Neural crest cell (in vitro differentiated cells): Measurements from ENCODE around the gene PLCXD3. TPM values are rescaled to one million over a fixed set of nuclear protein-coding genes. Genes with fewer than 3 reads are reported as not detected.

ENCODE experiments used
- DNase-seq: peaks from one replicate; pipeline ENCODE4 v3.0.0; 2021; ENCODE audit warnings: low read depth, mixed read lengths, low spot score
- H3K27ac Mint-ChIP-seq: one replicate; pipeline ENCODE4 v1.8.0; 2021; ENCODE audit warnings: mild to moderate bottlenecking, mixed read lengths; ENCODE audit not compliant: unreplicated experiment
- H3K27me3 Mint-ChIP-seq: 2 replicates; pipeline ENCODE4 v1.8.0; 2021; ENCODE audit warnings: low read depth, mild to moderate bottlenecking, mixed read lengths
- H3K36me3 Mint-ChIP-seq: 2 replicates; pipeline ENCODE4 v1.8.0; 2021; ENCODE audit warnings: low read depth, mild to moderate bottlenecking, mixed read lengths
- H3K4me1 Mint-ChIP-seq: 2 replicates; pipeline ENCODE4 v1.8.0; 2021; ENCODE audit warnings: mixed read lengths
- H3K4me3 Mint-ChIP-seq: one replicate; pipeline ENCODE4 v1.8.0; 2021; ENCODE audit warnings: mild to moderate bottlenecking, mixed read lengths
- H3K9me3 Mint-ChIP-seq: 2 replicates; pipeline ENCODE4 v1.8.0; 2021; ENCODE audit warnings: mixed read lengths
- total RNA-seq: library from RNA; stranded (reverse); gene quantifications from 2 replicates; pipeline ENCODE4 v1.2.1, GENCODE V29; 2021
- TF ChIP-seq, protein P1 (sequence below): fragments of 200-600 bp; sonication (generic); conservative IDR thresholded peaks from 2 replicates; pipeline ENCODE4 v1.5.0; 2021; ENCODE audit warnings: antibody characterized with exemption, mild to moderate bottlenecking

PLCXD3 gene
- total RNA-seq, 1 donor from 2014 or later, result 0.07 TPM

DNA sequence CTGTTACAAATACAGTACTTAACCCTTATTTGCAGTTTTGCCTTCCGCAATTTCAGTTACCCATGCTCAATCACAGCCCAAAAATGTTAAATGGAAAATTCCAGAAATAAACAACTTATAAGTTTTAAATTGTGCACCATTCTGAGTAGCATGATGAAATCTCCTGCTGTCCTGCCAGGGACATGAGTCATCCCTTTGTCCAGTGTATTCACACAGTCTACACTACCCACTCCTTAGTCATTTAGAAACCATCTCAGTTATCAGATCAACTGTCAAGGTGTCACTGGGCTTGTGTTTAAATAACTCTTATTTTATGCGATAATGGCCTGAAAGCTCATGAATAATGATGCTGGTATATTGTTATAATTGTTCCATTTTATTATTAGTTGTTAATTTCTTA, 95.8 kb downstream of the PLCXD3 start:
- TF ChIP-seq, protein P1, sequence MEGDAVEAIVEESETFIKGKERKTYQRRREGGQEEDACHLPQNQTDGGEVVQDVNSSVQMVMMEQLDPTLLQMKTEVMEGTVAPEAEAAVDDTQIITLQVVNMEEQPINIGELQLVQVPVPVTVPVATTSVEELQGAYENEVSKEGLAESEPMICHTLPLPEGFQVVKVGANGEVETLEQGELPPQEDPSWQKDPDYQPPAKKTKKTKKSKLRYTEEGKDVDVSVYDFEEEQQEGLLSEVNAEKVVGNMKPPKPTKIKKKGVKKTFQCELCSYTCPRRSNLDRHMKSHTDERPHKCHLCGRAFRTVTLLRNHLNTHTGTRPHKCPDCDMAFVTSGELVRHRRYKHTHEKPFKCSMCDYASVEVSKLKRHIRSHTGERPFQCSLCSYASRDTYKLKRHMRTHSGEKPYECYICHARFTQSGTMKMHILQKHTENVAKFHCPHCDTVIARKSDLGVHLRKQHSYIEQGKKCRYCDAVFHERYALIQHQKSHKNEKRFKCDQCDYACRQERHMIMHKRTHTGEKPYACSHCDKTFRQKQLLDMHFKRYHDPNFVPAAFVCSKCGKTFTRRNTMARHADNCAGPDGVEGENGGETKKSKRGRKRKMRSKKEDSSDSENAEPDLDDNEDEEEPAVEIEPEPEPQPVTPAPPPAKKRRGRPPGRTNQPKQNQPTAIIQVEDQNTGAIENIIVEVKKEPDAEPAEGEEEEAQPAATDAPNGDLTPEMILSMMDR, result no peak
- Mint-ChIP-seq H3K27ac (peak overlapping the region; percentile 45), H3K27me3 (no peaks in the 10 kb centered on the region), H3K36me3 (no peaks in the 10 kb centered on the region), H3K9me3 (no peaks in the 10 kb centered on the region), H3K4me3 (no peak overlapping the region), H3K4me1 (no peaks in the 10 kb centered on the region)
- DNase-seq, result no peak

GRCh38 chr5:41413074-41413473, 97.3 kb downstream of the PLCXD3 start:
- DNase-seq, result no peak
- Mint-ChIP-seq H3K4me3 (no peak overlapping the region), H3K9me3 (no peaks in the 10 kb centered on the region), H3K4me1 (no peaks in the 10 kb centered on the region), H3K36me3 (no peaks in the 10 kb centered on the region), H3K27ac (no peak overlapping the region), H3K27me3 (no peaks in the 10 kb centered on the region)
- TF ChIP-seq, protein P1, result no peak

GRCh38 chr5:41412496-41412895, 97.9 kb downstream of the PLCXD3 start:
- Mint-ChIP-seq H3K36me3 (no peaks in the 10 kb centered on the region), H3K4me1 (no peaks in the 10 kb centered on the region), H3K27me3 (no peaks in the 10 kb centered on the region), H3K4me3 (no peak overlapping the region), H3K9me3 (no peaks in the 10 kb centered on the region), H3K27ac (no peak overlapping the region)
- DNase-seq, result no peak
- TF ChIP-seq, protein P1, result no peak

- Mint-ChIP-seq H3K4me3 (no peak overlapping the region), H3K27me3 (no peaks in the 10 kb centered on the region), H3K27ac (no peak overlapping the region), H3K4me1 (no peaks in the 10 kb centered on the region), H3K9me3 (no peaks in the 10 kb centered on the region), H3K36me3 (no peaks in the 10 kb centered on the region)
- no peak for DNase-seq
- TF ChIP-seq, protein P1, result no peak
Observed at GRCh38 chr5:41410737-41411136, 99.7 kb downstream of the PLCXD3 start.

DNA sequence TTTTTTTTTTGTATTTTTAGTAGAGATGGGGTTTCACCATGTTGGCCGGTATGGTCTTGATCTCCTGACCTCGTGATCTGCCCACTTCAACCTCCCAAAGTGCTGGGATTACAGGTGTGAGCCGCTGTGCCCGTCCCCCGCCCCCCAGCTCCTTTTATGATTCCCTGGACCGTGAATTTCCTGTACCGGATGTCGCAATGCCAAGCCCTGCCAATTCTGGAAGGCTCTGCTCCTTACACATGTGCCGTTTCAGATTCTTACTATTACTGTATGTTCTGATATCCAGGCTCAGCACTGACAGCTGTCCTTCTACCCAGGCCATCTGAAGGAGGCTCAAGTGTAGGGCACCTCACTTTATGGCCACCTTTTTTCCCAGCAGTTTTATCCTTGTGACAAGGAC, 100.1 kb downstream of the PLCXD3 start:
- H3K27ac Mint-ChIP-seq, result no peak overlapping the region
- no peak overlapping the region for H3K4me3 Mint-ChIP-seq
- H3K9me3 Mint-ChIP-seq, result no peaks in the 10 kb centered on the region
- TF ChIP-seq, protein P1, result no peak
- no peaks in the 10 kb centered on the region for H3K36me3 Mint-ChIP-seq
- H3K4me1 Mint-ChIP-seq, result no peaks in the 10 kb centered on the region
- H3K27me3 Mint-ChIP-seq, result no peaks in the 10 kb centered on the region
- no peak for DNase-seq
